ENCODE data around the gene CFB.
"Not testable (repeated sequence)": the region's sequence is repeated elsewhere in the genome, so short reads cannot be mapped to it uniquely, and the experiment has no call there.

The CFB gene

GRCh38 chr6:31971993-31972708 lies 26.3 kb downstream of the CFB start, which contains the start of gene DXO:
DXO (minus strand) TSS chr6:31972138; CDS start chr6:31971675, 463 bp downstream.
- DNase-seq: peak; percentile 98 to 100

DNA sequence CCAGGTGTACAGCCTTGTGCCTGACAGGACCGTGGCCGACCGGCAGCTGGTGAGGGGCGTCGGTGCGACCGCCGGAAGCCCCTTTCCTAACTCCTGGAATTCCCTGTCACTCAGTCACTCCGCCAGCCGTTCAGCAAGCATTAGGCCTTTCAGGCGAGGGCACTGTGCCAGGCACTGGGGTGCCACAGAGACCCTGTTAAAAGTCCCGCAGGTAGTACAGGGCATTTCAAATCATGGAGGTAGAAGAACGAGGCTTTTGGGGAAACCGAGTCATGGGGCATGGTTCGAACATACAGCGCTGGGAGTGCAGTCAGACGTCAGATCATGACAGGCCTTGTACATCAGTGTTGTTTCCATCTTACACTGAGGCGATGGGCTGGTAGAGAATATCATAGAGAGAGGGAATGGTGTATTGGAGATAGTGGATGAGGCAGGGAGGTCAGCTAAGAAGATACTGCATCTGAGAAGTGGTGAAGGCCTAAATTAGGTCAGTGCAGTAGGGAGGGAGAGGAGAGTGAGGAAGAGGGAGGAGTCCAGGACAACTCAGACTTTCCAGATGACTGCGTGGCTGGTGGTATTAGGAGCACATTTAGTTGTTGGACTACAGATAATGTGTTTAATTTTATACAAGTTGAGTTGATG lies 26.9 kb downstream of the CFB start:
- no peak for DNase-seq

DNA sequence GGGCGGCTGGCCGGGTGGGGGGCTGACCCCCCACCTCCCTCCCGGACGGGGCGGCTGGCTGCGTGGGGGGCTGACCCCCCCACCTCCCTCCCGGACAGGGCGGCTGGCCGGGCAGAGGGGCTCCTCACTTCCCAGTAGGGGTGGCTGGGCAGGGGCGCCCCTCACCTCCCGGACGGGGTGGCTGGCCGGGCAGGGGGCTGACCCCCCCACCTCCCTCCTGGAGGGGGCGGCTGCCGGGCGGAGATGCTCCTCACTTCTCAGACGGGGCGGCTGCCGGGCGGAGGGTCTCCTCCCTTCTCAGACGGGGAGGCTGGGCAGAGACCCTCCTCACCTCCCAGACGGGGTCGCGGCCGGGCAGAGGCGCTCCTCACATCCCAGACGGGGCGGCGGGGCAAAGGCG lies 30.2 kb downstream of the CFB start:
- not testable (repeated sequence) for DNase-seq

DNA sequence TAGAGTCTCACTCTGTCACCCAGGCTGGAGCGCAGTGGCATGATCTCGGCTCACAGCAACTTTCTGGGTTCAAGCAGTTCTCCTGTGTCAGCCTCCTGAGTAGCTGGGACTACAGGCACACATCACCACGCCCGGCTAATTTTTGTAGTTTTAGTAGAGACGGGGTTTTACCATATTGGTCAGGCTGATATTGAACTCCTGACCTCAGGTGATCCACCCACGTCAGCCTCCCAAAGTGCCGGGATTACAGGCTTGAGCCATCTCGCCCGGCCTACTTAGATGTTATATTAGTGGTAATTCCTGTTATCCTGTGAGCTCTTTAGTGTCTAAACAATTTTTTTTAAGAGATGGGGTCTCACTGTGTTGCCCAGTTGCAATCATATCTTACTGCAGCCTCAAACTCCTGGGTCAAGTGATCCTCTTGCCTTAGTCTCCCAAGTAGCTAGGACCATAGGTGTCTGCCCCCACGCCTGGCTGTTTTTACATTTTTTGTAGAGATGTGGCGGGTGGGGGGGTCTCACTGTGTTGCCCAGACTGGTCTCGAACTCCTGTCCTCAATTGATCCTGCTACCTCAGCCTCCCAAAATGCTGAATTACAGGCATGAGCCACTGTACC lies 32.0 kb downstream of the CFB start:
- no peak for DNase-seq

GRCh38 chr6:31978831-31979230 lies 32.9 kb downstream of the CFB start:
- DNase-seq: no peak

DNA sequence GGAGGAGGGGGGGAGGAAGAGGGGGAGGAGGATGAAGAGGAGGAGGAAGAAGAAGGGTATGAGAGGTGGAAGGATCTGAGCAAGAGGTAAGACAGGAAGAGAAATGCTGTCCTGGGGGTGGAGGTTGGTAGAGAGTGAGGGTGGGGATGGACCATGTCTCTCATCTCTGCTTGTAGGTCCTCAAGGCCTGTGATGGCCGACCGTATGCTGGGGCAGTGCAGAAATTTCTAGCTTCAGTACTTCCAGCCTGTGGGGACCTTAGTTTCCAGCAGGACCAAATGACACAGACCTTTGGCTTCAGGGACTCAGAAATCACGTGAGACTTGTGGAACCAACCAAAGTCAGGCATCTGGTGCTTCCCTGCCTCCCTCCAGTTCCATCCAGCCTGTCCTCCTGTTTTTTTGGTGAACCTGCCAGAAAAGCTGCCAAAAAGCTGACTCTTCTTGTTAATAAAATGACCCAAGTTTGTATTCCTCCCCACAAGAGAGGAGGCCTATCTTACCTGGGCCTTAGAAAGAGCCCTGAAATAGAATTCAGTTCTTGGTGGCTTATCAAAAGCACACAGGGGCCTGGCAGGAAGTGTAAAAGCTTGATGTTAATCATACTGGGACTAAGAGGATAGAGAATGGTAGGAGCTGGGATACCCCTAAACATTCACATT lies 33.5 kb downstream of the CFB start:
- DNase-seq: no peak

DNA sequence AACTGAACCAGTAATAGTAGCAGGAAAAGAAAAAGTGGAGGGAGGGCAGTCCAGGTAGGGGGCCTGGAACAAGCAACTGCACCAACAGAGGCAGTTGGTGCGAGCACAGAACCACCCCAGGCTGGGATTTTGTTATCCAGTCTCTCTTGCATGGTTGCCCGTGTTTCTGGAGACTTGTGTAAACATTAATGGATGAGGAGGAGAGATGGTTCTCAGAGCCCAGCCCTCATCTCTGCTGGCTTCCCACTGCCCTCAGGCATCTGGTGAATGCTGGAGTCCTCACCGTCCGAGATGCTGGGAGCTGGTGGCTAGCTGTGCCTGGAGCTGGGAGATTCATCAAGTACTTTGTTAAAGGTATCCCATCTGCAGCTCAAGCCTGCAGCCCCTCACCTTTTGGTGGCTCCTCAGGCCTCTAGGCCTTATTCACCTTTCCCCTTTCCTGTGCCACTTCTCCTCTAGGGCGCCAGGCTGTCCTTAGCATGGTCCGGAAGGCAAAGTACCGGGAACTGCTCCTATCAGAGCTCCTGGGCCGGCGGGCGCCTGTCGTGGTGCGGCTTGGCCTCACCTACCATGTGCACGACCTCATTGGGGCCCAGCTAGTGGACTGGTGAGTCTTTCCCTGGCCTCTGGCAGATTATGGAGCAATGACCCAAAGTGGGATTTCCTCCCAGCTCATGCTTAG lies 34.4 kb downstream of the CFB start:
- DNase-seq: not testable (repeated sequence)

DNA sequence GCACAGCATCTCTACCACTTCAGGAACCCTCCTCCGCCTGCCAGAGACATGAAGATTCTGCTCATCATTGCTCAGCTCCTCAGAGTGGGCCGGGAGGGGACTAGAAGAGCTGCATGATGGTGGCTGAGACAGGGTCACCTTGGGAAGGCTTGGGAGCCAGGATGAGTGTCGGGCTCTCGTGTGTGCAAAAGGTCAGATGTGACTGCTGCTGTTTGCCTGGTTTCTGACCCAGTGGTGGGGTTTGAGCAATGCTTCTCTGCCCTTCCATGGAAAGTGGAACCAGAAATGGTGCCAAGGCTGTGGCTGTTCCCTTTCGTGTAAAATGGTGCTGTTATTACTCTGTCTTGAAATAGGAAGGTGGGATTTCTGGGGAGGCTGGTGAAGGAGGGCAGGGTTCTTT lies 35.1 kb downstream of the CFB start:
- DNase-seq: not testable (repeated sequence)

GRCh38 chr6:31981744-31982143 lies 35.8 kb downstream of the CFB start, which contains the start of gene C4A:
C4A (plus strand) TSS chr6:31982057; CDS start chr6:31982108, 51 bp downstream.
- not testable (repeated sequence) for DNase-seq

- DNase-seq: not testable (repeated sequence)
Measured at GRCh38 chr6:31989363-31989762, 43.5 kb downstream of the CFB start.

DNA sequence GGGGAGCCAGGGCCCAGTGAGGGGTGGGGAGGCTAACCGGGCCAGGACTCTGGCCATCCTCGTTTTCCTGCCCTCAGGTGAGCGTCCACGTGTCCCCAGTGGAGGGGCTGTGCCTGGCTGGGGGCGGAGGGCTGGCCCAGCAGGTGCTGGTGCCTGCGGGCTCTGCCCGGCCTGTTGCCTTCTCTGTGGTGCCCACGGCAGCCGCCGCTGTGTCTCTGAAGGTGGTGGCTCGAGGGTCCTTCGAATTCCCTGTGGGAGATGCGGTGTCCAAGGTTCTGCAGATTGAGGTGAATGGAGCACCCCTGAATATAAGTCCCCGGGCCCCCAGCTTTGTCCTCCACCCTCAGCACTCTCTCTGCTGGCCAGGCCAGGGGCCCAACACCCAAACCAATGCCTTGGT lies 48.5 kb downstream of the CFB start:
- not testable (repeated sequence) for DNase-seq

DNA sequence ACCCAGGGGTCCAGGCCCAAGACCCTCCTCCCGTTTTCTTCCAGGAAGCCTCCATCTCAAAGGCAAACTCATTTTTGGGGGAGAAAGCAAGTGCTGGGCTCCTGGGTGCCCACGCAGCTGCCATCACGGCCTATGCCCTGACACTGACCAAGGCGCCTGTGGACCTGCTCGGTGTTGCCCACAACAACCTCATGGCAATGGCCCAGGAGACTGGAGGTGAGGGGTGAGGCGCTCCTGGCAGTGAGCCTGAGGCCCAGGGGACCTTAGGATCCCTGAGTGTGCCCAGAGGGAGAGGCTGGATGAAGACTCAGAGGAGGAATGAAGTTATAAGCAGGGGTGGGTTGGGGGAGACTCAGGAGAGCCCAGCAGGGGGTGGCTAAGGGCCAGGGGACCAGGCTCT lies 50.5 kb downstream of the CFB start:
- not testable (repeated sequence) for DNase-seq
